HG03565 (cell line): Measurements from ENCODE around the gene RHEB.

ENCODE experiments used
- ATAC-seq: cut with Tn5 transposase; IDR thresholded peaks from one replicate; pipeline ENCODE4 v1.9.1; 2021; ENCODE audit warnings: mild to moderate bottlenecking, moderate library complexity; ENCODE audit not compliant: unreplicated experiment

The RHEB gene

GRCh38 chr7:151416112-151416940 is 103.4 kb downstream of the RHEB start:
- ATAC-seq: no peak
